Retinal pigment epithelial cell (primary cell): ENCODE measurements around the gene DNM2.

Experiments
- DNase-seq: peaks from one replicate; pipeline ENCODE4 v3.0.0-alpha.2; 2010; ENCODE audit warnings: low read depth
- H3K4me3 ChIP-seq: 2 replicates; pipeline ENCODE4 v1.5.1; 2011; ENCODE audit warnings: mild to moderate bottlenecking, low read length, control low read depth, moderate library complexity
- TF ChIP-seq, protein P1 (sequence below): conservative IDR thresholded peaks from 2 replicates; pipeline ENCODE4 v1.5.1; 2011; ENCODE audit warnings: low read depth, low read length, control low read depth, inconsistent platforms

DNM2 gene

DNA sequence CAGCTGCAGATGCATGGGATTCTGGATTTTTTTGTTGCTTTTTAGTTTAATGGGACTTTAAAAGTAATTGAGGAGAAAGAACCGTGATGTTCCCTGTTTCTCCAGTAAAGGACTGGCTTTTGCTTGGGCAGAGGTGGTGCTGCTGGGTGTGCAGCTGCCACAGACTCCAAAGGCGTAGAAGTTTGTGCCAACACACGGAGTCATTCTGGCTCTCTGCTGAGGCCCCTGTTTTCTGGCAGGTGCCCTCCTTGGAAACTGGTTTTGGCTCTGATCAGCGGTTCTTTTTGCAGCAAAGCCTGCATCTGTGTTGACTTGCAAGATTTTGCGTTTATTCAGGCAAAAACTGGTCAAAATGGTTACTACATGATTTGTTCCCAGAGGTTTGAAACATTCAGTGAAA, 32.7 kb upstream of the DNM2 start:
- TF ChIP-seq, protein P1, sequence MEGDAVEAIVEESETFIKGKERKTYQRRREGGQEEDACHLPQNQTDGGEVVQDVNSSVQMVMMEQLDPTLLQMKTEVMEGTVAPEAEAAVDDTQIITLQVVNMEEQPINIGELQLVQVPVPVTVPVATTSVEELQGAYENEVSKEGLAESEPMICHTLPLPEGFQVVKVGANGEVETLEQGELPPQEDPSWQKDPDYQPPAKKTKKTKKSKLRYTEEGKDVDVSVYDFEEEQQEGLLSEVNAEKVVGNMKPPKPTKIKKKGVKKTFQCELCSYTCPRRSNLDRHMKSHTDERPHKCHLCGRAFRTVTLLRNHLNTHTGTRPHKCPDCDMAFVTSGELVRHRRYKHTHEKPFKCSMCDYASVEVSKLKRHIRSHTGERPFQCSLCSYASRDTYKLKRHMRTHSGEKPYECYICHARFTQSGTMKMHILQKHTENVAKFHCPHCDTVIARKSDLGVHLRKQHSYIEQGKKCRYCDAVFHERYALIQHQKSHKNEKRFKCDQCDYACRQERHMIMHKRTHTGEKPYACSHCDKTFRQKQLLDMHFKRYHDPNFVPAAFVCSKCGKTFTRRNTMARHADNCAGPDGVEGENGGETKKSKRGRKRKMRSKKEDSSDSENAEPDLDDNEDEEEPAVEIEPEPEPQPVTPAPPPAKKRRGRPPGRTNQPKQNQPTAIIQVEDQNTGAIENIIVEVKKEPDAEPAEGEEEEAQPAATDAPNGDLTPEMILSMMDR, result no peak
- no peak for DNase-seq
- no peak overlapping the region for H3K4me3 ChIP-seq

DNA sequence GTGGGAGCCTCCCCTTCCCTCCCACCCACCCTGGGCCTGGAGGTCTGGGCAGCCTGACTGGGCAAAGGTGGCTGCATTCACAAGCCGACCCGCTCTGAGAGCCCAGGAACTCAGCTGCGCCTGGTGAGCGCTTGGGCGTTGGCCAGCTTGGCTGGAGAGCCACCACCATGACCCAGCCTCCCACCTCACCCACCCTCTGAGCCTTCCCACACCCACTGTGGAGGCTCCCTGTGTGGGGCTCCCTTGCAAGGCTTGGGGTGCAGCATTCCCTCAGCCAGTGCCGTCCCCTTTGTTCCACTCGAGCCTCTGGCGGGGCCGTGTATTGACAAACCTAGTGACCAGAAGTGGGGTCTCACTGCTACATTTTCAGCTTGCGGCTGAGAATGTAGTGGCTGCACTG, 31.7 kb upstream of the DNM2 start:
- no peak overlapping the region for H3K4me3 ChIP-seq
- no peak for DNase-seq
- TF ChIP-seq, protein P1, result no peak

DNA sequence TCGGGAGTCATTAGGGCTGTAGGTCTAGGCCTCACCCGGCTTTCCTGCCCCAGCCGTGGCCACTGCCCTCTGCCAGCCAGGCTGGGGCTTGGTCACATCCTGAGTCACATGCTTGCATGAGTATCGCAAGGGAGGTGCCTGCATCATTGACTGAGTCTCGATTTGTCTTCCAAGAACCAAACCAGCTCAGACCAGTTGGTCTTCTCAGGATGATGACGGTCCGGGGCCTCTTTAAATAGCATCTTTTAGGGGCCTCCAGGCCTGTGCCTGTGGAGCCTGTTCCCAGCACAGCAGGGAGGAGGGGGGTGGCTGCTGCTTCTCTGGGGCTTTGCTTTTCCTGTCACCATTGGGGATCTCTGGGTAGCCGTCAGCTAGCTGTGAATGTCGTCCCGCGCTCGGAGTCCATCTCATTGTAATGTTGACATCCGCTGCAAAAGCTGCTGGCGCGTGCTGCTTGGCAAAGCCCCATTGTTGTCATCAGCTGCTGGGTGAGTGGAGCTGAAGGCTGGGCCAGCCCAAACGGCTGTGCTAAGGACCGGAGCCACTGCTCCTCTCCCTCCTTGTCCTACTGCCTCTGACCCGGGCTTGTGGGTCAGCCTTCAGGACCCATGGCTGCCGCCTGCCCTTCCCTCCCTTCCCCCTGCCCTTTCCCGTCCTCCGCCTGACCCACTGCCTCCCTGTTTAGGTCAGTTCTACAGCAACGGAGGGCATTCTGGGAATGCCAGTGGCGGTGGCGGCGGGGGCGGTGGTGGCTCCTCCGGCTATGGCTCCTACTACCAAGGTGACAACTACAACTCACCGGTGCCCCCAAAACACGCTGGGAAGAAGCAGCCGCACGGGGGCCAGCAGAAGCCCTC, 31.0 kb upstream of the DNM2 start:
- no peak for DNase-seq
- no peak overlapping the region for H3K4me3 ChIP-seq
- TF ChIP-seq, protein P1, result no peak

DNA sequence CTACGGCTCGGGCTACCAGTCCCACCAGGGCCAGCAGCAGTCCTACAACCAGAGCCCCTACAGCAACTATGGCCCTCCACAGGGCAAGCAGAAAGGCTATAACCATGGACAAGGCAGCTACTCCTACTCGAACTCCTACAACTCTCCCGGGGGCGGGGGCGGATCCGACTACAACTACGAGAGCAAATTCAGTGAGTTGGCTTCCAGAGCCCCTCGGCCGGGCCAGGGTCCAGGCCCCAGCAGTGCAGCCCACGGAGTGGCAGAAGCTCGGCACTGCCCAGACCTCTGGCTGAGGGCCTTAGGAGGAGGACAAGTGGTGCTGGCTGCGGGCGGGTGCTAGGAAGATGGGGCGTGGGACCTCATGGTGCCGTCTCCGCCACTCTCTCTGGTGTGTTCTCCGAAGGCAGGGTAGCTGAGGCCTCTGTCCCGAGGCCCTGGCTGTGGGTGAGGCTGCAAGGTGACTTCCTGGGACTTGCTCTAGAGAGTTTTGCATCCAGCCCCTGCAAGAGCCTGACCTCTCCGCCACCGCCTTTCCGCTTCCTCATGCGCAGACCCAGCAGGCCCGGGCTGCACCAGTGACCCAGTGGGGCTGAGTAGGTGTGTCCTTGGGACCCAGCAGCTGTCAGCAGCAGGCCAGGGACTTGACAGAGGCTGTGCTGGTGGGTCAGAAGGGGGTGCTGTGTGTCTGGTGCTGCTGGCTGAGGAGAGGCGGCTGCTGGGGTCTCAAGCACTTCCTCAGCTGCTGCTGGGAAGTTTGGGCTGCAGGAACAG, 30.2 kb upstream of the DNM2 start:
- TF ChIP-seq, protein P1, result no peak
- DNase-seq, result no peak
- no peak overlapping the region for H3K4me3 ChIP-seq

DNA sequence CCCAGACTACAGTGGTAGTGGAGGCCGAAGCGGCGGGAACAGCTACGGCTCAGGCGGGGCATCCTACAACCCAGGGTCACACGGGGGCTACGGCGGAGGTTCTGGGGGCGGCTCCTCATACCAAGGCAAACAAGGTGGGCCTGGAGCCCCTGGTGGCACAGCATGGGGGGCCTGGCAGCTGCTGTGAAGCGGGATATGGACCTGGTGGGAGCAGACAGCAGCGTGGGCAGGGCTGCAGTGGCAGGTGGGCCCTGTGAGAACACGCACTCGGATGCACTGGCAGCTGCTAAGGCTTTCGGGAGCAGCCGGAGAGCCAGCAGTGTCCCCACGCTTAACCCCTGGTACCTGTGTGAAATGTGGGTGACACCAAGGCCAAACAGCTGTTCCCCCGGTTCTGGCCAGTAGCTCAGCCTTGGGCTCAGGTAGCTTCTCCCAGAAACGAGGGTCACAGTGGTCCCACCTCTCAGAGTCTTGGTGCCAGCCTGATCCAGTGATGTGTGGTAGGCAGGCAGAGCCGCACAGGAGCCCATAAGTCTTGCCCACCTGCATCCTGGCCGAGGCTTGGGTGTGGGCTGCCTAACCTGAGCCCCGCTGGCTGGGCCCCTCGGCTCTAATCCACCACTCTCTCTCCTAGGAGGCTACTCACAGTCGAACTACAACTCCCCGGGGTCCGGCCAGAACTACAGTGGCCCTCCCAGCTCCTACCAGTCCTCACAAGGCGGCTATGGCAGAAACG, 29.2 kb upstream of the DNM2 start:
- TF ChIP-seq, protein P1, result no peak
- no peak for DNase-seq
- no peak overlapping the region for H3K4me3 ChIP-seq

DNA sequence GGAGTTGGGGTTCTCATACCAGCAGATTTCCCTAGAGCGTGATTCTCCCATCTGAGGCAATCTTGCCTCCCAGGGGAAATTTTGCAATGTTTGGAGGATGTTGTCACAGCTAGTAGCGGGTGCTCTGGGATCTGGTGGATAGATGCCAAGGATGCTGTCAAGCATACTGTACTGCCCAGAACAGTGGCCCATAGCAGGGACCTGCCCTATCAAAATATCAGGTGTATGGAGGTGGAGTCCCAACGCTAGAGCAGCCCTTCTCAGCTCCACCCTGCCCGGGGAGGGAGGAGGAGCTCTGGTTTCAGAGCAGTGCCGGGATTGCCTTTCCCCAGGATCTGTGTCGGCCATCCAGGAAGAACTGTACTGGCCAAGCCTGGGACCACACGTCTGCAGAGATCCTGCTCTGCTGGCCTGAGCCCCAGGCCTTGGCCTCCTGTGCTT, 27.5 kb upstream of the DNM2 start:
- DNase-seq, result no peak
- TF ChIP-seq, protein P1, result no peak
- no peak overlapping the region for H3K4me3 ChIP-seq
